Measurements from ENCODE around the gene CDSN.
"Not testable (repeated sequence)": the region's sequence is repeated elsewhere in the genome, so short reads cannot be mapped to it uniquely, and the experiment has no call there.

DNA sequence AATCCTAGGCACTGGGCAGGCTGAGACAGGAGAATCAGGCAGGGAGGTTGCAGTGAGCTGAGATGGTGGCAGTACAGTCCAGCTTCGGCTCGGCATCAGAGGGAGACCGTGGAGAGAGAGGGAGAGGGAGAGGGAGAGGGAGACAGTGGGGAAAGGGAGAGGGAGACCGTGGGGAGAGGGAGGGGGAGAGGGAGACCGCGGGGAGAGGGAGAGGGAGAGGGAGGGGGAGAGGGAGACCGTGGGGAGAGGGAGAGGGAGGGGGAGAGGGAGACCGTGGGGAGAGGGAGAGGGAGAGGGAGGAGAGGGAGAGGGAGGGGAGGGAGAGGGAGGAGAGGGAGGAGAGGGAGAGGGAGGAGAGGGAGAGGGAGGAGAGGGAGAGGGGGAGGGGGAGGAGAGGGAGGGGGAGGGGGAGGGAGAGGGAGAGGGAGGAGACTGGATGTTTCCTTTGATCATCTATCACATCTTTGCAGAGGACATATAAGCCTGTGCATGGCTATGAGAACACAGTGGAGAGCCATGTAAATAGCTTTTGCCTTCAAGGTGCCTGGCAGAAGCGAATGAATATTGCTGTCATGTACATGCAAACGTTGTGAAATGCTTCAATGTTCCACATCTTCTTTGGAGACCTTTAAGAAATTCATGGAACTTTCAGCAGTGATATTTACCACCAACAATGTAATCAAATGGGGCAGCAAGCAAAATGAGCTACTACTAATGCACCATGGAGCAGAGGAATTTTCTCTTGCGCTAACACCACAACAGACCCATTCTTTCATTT, 52.2 kb downstream of the CDSN start:
- not testable (repeated sequence) for TF ChIP-seq CTCF (conservative IDR thresholded peaks at IDR 0.05); ZFX (IDR thresholded peaks at IDR 0.05)
